CD4-positive, alpha-beta T cell treated with Interferon gamma for 1 hour (primary cell): ENCODE data around the gene IL16.
"Not testable (repeated sequence)": the region's sequence is repeated elsewhere in the genome, so short reads cannot be mapped to it uniquely, and the experiment has no call there.

Source experiments
- DNase-seq: peaks from one replicate; pipeline ENCODE4 v3.0.0-alpha.2; 2020

IL16 gene

GRCh38 chr15:81196576-81197254, at the start of gene IL16:
Gene IL16 (plus strand): TSS chr15:81196879. CDS start chr15:81225400, 28,521 bp downstream.
- no peak for DNase-seq

GRCh38 chr15:81151389-81151788, 45.3 kb upstream of the IL16 start:
- no peak for DNase-seq

- no peak for DNase-seq
Observed at GRCh38 chr15:81152339-81152738, 44.3 kb upstream of the IL16 start.

- DNase-seq = no peak
Observed at GRCh38 chr15:81152799-81153198, 43.9 kb upstream of the IL16 start.

- no peak for DNase-seq
Observed at GRCh38 chr15:81155375-81156218, 41.1 kb upstream of the IL16 start.

GRCh38 chr15:81156324-81156723, 40.4 kb upstream of the IL16 start:
- DNase-seq = no peak

- no peak for DNase-seq
Observed at GRCh38 chr15:81157195-81157938, 39.3 kb upstream of the IL16 start.

GRCh38 chr15:81157939-81158223, 38.8 kb upstream of the IL16 start:
- no peak for DNase-seq

- not testable (repeated sequence) for DNase-seq
Observed at GRCh38 chr15:81158561-81158960, 38.1 kb upstream of the IL16 start.

- no peak for DNase-seq
Observed at GRCh38 chr15:81160312-81161159, 36.1 kb upstream of the IL16 start.

- no peak for DNase-seq
Observed at GRCh38 chr15:81161160-81161673, 35.5 kb upstream of the IL16 start.

GRCh38 chr15:81161851-81162250, 34.8 kb upstream of the IL16 start:
- no peak for DNase-seq

- DNase-seq = no peak
Observed at GRCh38 chr15:81163961-81164800, 32.5 kb upstream of the IL16 start.

GRCh38 chr15:81165535-81165934, 31.1 kb upstream of the IL16 start:
- no peak for DNase-seq

GRCh38 chr15:81166636-81167305, 29.9 kb upstream of the IL16 start:
- DNase-seq = no peak

- DNase-seq = no peak
Observed at GRCh38 chr15:81168131-81168526, 28.6 kb upstream of the IL16 start.

GRCh38 chr15:81168644-81169043, 28.0 kb upstream of the IL16 start:
- DNase-seq = no peak

- no peak for DNase-seq
Observed at GRCh38 chr15:81170511-81170910, 26.2 kb upstream of the IL16 start.

- DNase-seq = no peak
Observed at GRCh38 chr15:81171286-81171685, 25.4 kb upstream of the IL16 start.

GRCh38 chr15:81174125-81174791, 22.4 kb upstream of the IL16 start:
- DNase-seq = no peak
